Natural killer cell (primary cell): ENCODE measurements around the gene ATAD3B. TPM values are rescaled to one million over a fixed set of nuclear protein-coding genes. Genes with fewer than 3 reads are reported as not detected.
"Not testable (repeated sequence)": the region's sequence is repeated elsewhere in the genome, so short reads cannot be mapped to it uniquely, and the experiment has no call there.

ENCODE experiments used
- ATAC-seq, 3 donors: fragments of 150-1000 bp in 2 of 3; fragments of 200-7000 bp in 1 of 3; cut with Tn5 transposase; 1 replicate in 1 of 3; 2 replicates in 2 of 3; pipeline ENCODE4 v1.10.0; 2021; ENCODE audit warnings: mild to moderate bottlenecking in 2 of 3, moderate library complexity in 2 of 3
- DNase-seq, 2 donors: peaks; one replicate each; pipeline versions ENCODE4 v3.0.0 to v3.0.0-alpha.2; 2013 to 2021; ENCODE audit warnings: mixed read lengths in 1 of 2
- H3K27ac ChIP-seq: one replicate; pipeline ENCODE4 v1.5.1; 2013; ENCODE audit warnings: mild to moderate bottlenecking, low read length
- H3K27me3 ChIP-seq: one replicate; pipeline ENCODE4 v1.6.1; 2013; ENCODE audit warnings: low read length; ENCODE audit not compliant: control insufficient read depth, insufficient read depth
- H3K36me3 ChIP-seq: one replicate; pipeline ENCODE4 v1.6.1; 2013; ENCODE audit warnings: low read length; ENCODE audit not compliant: control insufficient read depth, insufficient read depth
- H3K4me1 ChIP-seq: one replicate; pipeline ENCODE4 v1.6.1; 2013; ENCODE audit warnings: low read length; ENCODE audit not compliant: control insufficient read depth, insufficient read depth
- H3K4me3 ChIP-seq: one replicate; pipeline ENCODE4 v1.5.1; 2013; ENCODE audit warnings: low read length
- H3K9me3 ChIP-seq: one replicate; pipeline ENCODE4 v1.6.1; 2013; ENCODE audit warnings: low read length; ENCODE audit not compliant: control insufficient read depth, insufficient read depth
- H3K27ac Mint-ChIP-seq, 2 donors: one replicate each; pipeline ENCODE4 v1.8.0; 2022; ENCODE audit warnings: mild to moderate bottlenecking in 2 of 2, mixed read lengths in 2 of 2, moderate library complexity in 1 of 2
- H3K27me3 Mint-ChIP-seq, 2 donors: one replicate each; pipeline ENCODE4 v1.8.0; 2022; ENCODE audit warnings: low read depth in 2 of 2, mixed read lengths in 2 of 2
- H3K36me3 Mint-ChIP-seq: one replicate; pipeline ENCODE4 v1.8.0; 2022; ENCODE audit warnings: mixed read lengths
- H3K4me1 Mint-ChIP-seq, 2 donors: one replicate each; pipeline ENCODE4 v1.8.0; 2022; ENCODE audit warnings: mixed read lengths in 2 of 2
- H3K4me3 Mint-ChIP-seq: one replicate; pipeline ENCODE4 v1.8.0; 2022; ENCODE audit warnings: mild to moderate bottlenecking, moderate library complexity, mixed read lengths
- H3K9me3 Mint-ChIP-seq, 2 donors: one replicate each; pipeline ENCODE4 v1.8.0; 2022; ENCODE audit warnings: mixed read lengths in 2 of 2
- CTCF ChIP-seq: fragments of 200-600 bp; IDR thresholded peaks from one replicate; pipeline ENCODE4 v1.8.0; 2022; ENCODE audit warnings: antibody characterized with exemption
- WGBS: methylation state at CpG from one replicate; pipeline ENCODE4 v1.1.7; 2013; ENCODE audit warnings: missing lambda C conversion rate; ENCODE audit not compliant: insufficient coverage; 5-methylcytosine and 5-hydroxymethylcytosine counted together
- intact Hi-C: fragments of 100-400 bp; cut with micrococcal nuclease; formaldehyde crosslinking; loops from one replicate; pipeline ENCODE4 v1.14.2; 2022
- total RNA-seq, 4 donors: library from RNA; stranded (reverse); fragments of 120-200 nt in 1 of 4; gene quantifications; one replicate each; pipeline versions ENCODE4 v1.2.3 to v1.2.4, GENCODE V29; 2013 to 2022

The ATAD3B gene
- total RNA-seq, 3 donors from 2014 or later (not counting 1 experiment from before 2014, with no cell fraction given), result 31.9 to 52.4 (median 42.9) TPM

- no peak for ATAC-seq
- 83% methylated on average over 4 of the region's 4 CpGs for WGBS
- H3K27me3 Mint-ChIP-seq, result no peaks in the 10 kb centered on the region
- intact Hi-C loops, result no loop called here
- no peak for TF ChIP-seq CTCF
- peaks cover 20% of the 10 kb centered on the region in 2 donors for H3K4me1 Mint-ChIP-seq
- no peaks in the 10 kb centered on the region for H3K9me3 Mint-ChIP-seq
- Histone ChIP-seq H3K36me3 (no peaks in the 10 kb centered on the region), H3K27ac (no peak overlapping the region), H3K9me3 (no peaks in the 10 kb centered on the region), H3K27me3 (no peaks in the 10 kb centered on the region), H3K4me3 (no peak overlapping the region), H3K4me1 (peaks cover 19% of the 10 kb centered on the region)
- no peak overlapping the region for H3K4me3 Mint-ChIP-seq
- H3K27ac Mint-ChIP-seq, result peak overlapping the region in 1 of 2 donors; percentile 95
- DNase-seq, result no peak
- H3K36me3 Mint-ChIP-seq, result no peaks in the 10 kb centered on the region
Observed at GRCh38 chr1:1507305-1507704, 35.7 kb downstream of the ATAD3B start.

- H3K27me3 Mint-ChIP-seq, DNase-seq, H3K27me3 ChIP-seq, H3K4me3 ChIP-seq, H3K4me3 Mint-ChIP-seq, H3K27ac Mint-ChIP-seq, ATAC-seq, H3K36me3 ChIP-seq, H3K27ac ChIP-seq, intact Hi-C loops, H3K9me3 Mint-ChIP-seq, H3K9me3 ChIP-seq, H3K36me3 Mint-ChIP-seq: not testable (repeated sequence)
- peaks cover 25% of the 10 kb centered on the region for H3K4me1 ChIP-seq
- H3K4me1 Mint-ChIP-seq, result peaks cover 20 to 24% of the 10 kb centered on the region in 2 donors
- WGBS, result 83% methylated on average over 20 of the region's 34 CpGs
Observed at GRCh38 chr1:1508775-1509464, 37.4 kb downstream of the ATAD3B start.

- ATAC-seq, H3K27ac ChIP-seq, H3K36me3 Mint-ChIP-seq, H3K4me3 ChIP-seq, H3K27me3 ChIP-seq, H3K4me3 Mint-ChIP-seq, DNase-seq, intact Hi-C loops, H3K9me3 Mint-ChIP-seq, H3K27me3 Mint-ChIP-seq, H3K9me3 ChIP-seq, H3K36me3 ChIP-seq, H3K27ac Mint-ChIP-seq: not testable (repeated sequence)
- H3K4me1 ChIP-seq, result peaks cover 25% of the 10 kb centered on the region
- 69% methylated on average over 16 of the region's 21 CpGs for WGBS
- H3K4me1 Mint-ChIP-seq, result peaks cover 20 to 25% of the 10 kb centered on the region in 2 donors
Observed at GRCh38 chr1:1509465-1509850, 37.9 kb downstream of the ATAD3B start.

- no peaks in the 10 kb centered on the region for H3K9me3 Mint-ChIP-seq
- peak overlapping the region; percentile 87 to 92 for H3K27ac Mint-ChIP-seq
- Histone ChIP-seq H3K27me3 (no peaks in the 10 kb centered on the region), H3K36me3 (no peaks in the 10 kb centered on the region), H3K4me3 (peak overlapping the region; percentile 87), H3K4me1 (peaks cover 13% of the 10 kb centered on the region), H3K27ac (peak overlapping the region; percentile 34), H3K9me3 (no peaks in the 10 kb centered on the region)
- intact Hi-C loops, result no loop called here
- H3K4me1 Mint-ChIP-seq, result peaks cover 6 to 13% of the 10 kb centered on the region in 2 donors
- no peaks in the 10 kb centered on the region for H3K36me3 Mint-ChIP-seq
- H3K4me3 Mint-ChIP-seq, result peak overlapping the region; percentile 95
- H3K27me3 Mint-ChIP-seq, result no peaks in the 10 kb centered on the region
- 15% methylated on average over 16 of the region's 17 CpGs for WGBS
- ATAC-seq, result no peak
- TF ChIP-seq CTCF, result no peak
- peak in 1 of 2 donors; percentile 25 for DNase-seq
Observed at GRCh38 chr1:1510912-1511532, 39.5 kb downstream of the ATAD3B start.
